GM19025 (cell line): ENCODE measurements around the gene ABTB2.

Source experiments
- ATAC-seq: cut with Tn5 transposase; IDR thresholded peaks from one replicate; pipeline ENCODE4 v1.9.1; 2021; ENCODE audit warnings: mild to moderate bottlenecking, low read depth, moderate library complexity; ENCODE audit not compliant: unreplicated experiment

The ABTB2 gene

DNA sequence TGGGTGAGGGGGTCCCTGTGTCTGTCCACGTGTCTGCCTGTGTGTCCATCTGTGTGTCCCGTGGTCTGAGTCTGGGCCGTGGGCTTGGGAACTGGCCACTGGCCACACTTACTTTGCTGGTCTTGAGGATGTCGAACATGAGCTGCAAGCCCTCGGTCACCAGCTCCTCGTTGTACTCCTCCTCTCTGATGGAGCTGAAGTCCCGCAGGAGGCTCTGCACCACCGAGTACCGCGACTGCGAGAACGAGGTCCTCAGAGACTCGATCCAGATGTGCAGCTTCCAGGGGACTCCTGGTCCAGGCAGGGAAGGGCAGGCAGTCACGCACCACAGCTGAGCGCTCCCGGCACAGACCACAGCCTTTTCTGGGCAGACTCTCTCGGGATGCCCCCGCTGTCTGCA is 197.0 kb downstream of the ABTB2 start:
- no peak for ATAC-seq

DNA sequence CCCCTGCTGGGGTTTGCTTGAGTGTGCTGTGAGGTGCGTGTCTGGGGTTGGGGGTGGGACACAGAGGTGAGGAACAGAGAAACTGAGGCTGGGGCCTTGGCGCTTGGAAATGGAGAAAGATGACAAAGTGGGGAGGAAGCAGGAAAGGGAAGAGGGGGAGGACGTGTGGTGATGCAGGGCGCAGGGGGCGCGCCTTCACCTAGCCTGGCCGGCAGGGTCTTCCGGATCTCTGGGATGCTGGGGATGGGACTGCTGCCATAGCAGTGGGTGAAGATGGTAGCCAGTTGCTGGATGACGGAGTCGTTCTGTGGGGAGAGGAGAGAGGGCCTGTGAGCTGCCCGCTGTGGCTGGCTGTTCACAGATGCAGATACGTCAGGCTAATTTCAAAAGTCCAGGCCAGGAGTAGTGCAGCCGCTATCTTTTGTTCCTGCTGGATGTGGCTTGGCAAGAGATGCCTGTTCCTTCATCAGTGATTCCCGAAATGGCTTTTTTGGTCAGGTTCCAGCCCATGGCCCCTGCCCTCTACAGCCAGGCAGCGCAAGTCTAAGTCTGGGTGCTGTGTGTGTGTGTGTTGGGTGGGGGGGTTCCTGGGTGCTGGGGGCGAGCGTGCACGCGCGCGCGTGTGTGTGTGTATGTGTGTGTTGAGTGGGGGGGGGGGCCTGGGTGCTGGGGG is 197.6 kb downstream of the ABTB2 start:
- no peak for ATAC-seq

DNA sequence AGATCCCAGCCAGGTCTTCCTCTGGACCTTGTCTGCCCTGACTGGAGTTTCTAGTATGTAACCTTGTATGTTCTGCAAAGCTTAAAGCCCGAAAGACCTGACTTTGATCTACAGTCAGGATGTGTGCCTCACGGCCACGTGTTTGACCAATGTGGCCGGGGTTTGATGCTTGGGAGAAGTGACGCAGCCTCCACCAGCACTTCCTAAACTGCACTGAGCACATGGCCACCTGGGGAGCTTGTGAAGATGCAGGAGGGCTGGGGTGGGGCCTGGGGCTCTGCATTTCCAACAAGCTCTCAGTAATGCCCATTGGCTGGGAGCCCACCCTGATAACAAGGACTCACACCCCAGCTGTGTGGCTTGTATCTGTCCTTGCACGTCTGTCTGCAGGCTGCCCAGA is 199.1 kb downstream of the ABTB2 start:
- no peak for ATAC-seq

DNA sequence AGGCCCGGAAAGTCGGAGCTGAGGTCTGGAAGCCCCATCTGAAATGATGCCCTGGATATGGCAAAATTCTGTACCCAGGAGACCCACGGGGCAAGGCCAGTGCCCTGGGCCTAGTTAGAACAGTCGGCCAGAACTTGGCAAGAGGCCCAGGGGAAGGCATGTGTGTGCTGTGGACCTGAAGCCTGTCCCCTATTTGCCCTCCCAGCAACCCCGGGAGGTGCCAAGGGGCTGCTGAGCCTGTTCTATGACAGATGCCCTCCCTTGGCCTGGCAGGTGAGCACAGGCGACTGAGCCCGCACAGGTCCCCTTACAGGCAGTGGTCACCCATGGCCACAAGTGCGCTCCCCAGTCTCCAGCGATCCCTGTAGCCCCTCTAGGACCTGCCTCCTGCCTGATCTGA is 200.6 kb downstream of the ABTB2 start:
- ATAC-seq: no peak

DNA sequence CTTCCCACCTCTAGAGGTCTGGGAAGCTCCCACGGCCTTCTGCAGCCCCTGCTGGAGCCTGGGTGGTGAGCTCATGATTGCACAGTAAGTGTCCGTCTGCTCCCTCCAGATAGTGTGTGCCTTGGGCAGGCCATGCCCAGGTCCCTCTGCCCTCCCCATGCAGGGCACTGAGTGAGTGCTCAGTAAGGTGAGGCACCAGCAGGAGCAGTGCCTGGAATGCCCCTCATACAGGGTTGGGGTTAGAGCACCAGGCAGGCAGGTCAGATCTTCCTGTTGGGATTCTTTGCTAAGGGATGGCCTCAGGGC is 202.1 kb downstream of the ABTB2 start:
- ATAC-seq: no peak

DNA sequence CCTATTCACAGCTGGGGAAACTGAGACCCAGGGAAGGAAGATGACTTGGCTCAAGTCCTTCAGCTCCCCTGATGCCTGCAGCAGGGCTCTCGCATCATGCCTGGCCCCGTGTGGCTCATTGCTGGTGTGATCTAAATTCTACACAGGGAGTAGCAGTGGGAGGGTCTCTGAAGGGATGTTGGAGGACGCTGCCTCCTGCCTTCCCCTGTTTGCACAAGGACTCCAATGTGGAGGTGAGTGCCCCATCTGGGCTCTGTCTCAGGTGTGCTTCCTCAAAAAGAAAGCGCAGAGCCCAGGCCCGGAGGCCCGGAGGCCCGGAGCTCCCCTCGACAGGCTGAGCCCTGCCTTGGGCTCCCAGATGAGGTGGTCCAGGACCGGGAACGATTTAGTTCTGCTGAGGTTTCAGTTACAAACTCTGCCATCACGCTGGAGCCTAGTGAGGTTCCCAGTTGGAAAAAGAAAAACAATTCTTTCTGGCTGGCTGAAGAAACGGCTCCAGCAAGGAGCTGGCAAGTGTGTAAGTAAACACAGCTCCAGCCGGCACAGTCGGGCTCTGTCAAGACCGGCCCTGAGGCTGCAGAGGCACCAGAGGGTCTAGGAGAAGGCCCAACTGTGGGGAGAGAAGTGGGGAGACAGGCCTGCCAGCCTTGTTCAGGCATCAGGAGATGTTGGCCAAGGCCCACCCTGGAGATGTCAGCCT is 202.6 kb downstream of the ABTB2 start:
- ATAC-seq: no peak

DNA sequence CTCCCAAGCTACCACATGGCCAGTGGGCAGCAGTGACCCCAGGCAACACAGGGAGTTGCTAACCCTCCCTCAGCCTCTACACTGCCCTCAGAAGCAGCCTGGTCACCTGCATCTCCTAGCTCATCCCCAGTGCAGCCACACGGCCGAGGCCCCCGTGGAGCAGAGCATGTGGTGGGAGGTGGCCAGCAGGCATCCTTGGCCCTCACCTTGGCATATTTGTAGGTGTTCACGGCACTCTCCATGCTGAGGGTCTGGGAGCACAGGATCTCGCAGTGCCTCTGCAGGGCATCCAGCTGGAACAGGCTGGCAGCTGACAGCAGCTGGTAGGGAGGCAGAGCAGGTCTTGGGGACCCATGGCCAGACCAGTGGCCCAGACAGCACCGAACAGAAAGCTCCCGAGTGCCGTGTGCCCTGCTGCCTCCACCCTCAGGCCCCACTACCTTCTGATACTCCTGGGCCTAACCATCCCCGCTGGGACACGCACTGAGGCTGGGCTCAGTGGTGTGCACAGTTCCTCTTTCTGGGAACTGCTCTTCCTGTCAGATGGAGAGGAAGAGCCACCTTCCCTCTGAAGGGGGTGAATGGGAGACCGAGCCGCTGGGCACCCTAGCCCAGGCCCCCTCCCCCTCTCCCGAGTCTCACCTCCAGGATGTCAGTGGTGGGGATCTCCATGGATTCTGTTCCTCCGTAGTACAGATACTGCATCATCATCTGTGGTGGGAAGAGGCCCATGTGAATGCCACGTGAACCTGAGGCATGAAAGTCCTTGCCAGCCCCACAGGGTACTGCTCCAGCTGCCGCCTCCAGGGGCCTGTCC is 203.5 kb downstream of the ABTB2 start:
- peak; percentile 77 for ATAC-seq

DNA sequence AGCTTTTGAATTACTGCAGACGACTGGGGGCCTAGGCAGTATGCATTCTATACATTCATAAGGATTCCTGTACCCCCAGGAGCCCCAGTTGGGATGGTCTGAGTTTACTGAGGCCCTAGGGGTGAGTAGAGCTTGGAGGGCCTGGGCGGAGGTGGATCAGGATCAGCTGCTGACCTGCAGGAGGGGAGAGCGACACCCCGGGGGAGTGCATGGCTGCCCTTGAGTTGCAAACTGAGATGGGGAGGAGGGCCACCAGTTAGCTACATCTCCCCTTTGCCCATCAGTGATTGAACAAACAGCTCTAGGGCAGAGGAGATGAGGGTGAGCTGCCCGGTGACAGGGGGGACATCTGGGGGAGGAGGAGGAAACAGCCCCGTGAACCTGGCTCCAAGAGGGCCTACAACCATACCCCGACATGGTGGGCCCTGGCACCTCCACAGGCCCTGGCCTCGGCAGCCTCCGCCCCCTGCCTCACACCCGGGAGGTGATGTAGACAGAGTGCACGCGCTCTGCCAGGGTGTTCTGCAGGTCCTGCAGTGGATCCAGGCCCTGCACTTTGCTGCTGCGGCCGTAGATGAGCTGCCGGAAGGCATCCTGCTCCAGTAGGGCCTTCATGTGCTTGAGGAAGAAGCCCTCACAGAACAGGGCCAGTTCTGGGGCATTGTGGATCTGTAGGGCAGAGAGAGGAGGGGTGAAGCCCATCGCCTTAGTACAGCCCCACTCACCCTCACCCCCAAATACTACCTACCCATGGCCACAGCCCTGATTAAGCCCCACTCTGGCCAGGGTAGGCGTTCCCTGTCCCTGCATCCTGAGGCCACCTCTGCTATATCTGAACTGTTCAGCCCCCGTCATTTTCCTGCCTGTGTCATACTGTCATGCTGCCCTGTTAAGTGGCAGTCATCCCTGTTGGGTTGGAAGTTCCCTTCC is 205.6 kb downstream of the ABTB2 start:
- ATAC-seq: no peak

DNA sequence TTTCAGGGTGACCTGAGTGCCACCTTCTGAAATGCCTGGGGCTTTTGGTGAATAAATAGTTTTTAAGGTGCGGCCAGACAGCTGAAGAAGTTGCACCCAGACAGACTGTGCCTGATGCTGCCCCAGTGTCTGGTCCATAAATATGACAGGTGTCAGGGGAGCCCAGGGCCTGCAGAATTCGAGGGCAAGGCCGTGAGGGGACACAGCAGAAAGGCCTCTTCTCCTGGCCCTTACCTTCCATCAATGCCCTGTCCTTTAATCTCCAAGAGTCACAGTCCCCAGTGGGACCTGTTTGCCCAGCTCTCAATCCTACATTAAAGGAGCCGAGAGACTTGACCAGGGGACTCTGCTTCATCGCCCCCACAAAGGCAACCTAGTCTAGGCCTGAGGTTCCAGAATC is 206.6 kb downstream of the ABTB2 start:
- ATAC-seq: no peak

DNA sequence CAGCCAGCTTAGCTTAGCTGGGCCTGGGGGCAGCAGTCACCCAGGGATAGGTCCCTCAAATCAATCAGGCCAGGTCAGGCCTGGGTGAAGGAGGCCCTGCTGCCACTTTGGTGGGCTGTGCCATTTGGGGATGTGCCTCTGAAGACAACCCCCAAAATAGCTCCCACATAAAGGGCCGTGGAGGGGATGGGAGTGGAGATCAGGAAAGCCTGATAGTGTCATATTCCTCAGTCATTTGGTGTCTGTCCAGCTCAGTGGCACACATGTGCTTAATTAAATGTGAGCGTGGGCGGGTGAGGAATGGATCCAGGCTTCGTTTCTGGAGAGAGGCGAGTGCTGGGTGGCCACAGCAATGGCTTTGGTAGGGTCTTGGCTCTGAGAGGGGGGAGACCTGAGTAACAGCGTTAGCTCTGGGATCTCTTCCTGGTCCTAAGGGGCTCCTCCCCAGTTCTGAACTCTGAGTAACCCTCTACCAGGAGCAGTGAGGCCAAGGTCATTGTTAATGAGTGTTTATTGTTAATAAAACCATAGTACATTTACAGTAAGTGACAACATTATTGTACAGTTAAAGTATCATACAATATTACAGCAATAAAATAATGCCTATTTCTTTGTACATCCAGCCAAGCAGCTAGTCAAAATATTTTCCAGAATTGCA is 207.2 kb downstream of the ABTB2 start:
- no peak for ATAC-seq

DNA sequence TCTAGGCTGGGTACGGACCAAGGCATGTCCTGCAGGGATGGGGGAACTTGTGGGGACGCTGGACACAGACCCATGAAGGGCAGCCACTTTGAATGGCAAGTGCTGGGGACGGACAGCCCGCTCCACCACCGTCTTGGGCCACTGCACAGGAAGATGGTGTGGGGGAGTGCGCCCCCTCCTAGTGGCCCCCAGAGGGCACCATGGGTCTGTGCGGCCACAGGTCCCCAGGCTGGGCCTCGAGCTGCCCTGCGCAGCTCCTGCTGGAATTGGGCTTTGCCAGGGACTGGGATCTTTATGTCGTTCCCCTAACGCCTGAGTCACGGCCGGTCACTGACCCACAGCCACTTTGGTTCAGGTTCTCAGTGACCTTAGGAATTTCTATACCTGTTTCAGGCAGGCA is 208.0 kb downstream of the ABTB2 start:
- ATAC-seq: no peak

DNA sequence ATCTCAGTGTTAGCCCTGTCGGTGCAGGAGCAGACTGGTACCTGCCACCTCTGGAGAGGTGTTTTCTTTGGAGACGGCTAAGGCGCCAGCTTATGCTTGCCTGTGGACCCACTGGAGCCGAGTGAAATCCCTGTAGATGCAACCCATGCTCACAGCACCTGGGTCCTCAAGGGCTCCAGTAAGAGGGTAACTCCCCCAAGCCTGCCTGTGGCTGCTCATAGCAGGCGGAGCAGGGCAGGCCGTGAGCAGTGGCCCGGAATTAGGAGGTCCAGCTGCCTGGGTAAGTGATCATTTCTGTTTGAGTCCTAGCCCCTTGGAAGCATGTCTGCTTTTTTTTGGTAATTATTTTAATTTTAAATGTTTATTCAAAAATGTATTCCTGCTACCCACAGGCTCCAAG is 208.5 kb downstream of the ABTB2 start:
- no peak for ATAC-seq

DNA sequence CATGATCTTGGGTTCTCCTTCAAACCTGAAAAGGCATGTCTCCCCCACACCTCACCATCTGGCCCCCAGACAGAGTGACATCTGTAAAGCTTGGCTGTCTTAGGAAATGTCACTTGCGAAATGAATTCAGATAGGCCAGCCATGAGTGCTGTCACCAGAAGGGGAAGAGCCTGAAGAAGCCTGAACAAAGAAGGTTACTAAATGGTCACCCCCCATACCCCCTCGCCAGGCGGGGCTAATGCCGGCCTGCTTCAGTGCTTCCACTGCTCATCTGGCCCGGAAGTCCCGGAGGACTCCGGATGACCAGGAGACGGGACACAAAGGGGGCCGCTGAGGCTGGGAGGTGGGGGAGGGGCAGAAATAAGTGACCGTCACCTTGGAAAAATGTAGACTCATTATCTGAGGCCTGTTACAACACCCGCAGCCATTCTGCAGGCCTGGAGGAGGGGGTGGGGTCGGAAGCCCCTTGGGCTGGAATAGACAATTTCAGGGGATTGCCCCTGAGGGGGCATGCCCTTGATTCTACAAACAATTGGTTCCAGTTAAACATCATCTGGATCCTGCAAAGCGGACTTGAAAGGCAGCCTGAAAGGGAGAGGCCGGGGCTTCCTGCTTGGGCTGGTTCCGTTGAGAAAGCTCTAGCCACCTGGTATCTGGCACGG is 209.2 kb downstream of the ABTB2 start:
- no peak for ATAC-seq

DNA sequence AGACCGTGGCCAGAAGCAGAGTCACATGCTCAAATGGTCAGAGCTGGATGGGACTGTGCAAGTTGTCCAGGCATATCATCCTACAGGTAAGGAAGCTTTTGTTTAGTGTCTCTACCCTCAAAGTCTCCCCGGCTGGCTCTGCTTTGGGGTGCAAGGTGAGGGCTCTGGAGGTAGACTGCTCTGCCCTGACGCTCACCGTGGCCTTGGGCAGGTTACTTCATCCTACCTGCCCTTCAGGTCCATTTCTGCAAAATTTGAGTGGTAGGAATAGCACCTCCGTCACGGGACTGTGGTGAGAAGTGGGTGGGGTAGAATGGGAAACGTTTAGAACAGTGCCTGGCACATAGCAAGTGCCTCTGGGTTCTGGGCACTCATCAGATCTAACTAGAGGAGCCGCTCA is 210.2 kb downstream of the ABTB2 start:
- ATAC-seq: no peak

DNA sequence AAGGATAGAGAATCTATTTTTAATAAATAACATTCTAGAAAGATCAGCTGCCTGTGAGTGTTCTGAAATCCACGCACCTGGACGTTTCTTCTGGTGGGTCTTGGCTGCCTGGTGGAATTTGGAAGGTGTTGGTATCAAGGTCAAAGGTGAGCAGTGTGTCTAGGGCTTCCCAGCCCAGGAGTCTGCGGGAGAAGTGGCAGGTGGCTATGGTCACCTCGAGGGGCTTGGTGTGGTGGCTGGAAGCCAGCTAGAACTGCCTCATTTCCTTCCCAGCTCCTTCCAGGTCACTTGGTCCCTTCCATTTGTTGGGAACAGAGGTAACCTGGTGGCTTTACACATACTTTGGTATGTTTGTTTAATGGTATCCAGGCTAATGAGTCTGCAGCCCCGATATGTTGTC is 210.9 kb downstream of the ABTB2 start:
- ATAC-seq: no peak

DNA sequence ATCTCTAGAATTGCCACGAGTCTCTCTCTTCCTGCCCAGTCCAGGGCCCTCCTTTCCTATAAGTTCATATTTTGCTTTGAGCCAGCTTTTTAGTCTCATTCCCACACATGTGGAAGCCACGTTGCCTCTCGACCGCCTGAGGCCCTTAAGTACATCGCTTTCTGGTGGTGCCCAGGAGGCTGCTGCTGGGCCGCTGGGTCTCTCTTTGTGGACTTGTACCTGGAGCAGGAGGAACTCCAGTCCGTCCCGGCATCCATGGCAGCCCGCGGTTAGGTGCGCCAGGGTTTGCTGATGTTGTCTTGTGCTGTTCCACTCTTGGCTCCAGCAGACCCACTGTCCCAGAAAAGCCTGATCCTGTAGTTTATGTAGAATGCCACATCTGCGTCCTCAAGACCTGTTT is 211.4 kb downstream of the ABTB2 start:
- no peak for ATAC-seq

DNA sequence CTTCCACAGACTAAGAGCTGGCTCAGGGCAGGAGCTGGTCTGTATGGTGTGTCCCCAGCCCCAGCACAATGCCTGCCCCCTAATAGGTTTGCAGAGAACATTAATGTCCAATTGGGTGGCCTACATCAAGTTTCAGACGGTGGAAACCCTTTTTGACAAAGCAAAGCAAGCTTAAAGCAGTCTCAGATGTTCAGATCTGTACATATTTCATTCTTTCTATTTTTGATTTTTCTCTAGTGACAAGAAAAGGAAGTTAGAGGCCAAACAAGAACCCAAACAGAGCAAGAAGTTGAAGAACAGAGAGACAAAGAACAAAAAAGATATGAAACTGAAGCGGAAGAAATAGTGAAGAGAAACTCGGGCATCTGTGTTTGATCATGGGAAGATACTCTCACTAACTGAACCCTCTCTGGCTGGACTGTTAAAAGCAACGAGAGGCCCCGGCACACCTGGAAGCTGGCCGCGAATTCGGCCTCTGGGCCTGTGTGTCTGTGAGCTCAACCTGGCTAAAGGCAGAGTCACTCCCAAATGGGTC is 211.9 kb downstream of the ABTB2 start:
- ATAC-seq: peak; percentile 46

DNA sequence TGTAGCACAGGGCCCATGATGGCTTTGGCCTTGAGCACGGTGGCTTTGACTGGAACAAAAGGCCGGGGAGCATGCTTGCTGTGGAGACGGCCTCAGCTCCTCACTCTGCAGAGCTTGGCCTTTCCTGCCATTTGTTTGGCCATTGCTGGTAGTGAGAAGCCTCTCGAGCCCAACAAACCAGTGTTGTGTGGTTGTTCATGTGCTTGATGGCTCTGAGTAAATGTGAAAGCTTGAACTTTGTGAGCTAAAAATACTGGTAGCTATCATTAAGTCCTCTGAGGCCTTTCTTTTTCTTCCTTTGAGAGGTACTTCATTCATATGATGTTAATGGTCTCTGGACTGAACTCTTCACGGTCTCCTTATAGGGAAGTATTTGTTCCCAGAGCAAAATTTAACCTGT is 212.7 kb downstream of the ABTB2 start:
- ATAC-seq: peak; percentile 48

DNA sequence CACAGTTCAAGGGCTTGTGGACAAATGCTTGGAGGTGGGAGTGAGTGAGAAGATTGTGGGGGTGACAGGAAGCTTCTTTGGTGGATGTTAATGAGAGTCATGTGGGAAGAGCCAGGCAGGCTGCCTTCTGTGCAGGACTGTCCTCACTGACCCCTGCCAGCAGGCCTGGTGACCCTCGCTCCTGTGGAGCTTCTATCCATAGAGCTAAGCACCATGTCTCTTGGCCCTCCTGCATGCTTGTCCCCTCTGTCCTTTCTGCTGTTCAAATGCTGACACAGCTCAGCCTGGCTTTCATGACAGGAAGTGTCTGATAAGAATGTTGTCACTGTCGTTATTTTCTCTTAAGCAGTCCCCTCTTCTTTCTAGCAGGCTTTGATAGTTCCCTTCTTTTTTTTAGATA is 214.8 kb downstream of the ABTB2 start:
- no peak for ATAC-seq
